SU-DHL-6 (cell line): ENCODE results near the gene PRR14L.

ENCODE experiments used
- H2AFZ ChIP-seq: fragments of 200-600 bp; sonication (generic); 2 replicates; pipeline ENCODE4 v1.6.1; 2014; ENCODE audit warnings: low read depth, mild to moderate bottlenecking, moderate library complexity, mixed read lengths, antibody characterized with exemption, low read length; ENCODE audit not compliant: severe bottlenecking
- H3F3A ChIP-seq: fragments of 200-600 bp; shearing (Covaris generic); 2 replicates; pipeline ENCODE4 v1.6.0; 2016; ENCODE audit warnings: antibody characterized with exemption, mild to moderate bottlenecking; ENCODE audit not compliant: insufficient read depth
- H3K27ac ChIP-seq: fragments of 200-600 bp; sonication (generic); 2 replicates; pipeline ENCODE4 v1.5.1; 2016; ENCODE audit warnings: low read depth, mild to moderate bottlenecking, low read length, moderate library complexity, mixed read lengths
- H3K27me3 ChIP-seq: fragments of 200-600 bp; sonication (generic), shearing (Covaris generic); 2 replicates; pipeline ENCODE4 v1.6.0; 2014; ENCODE audit warnings: mild to moderate bottlenecking, low read length
- H3K36me3 ChIP-seq: fragments of 200-600 bp; sonication (generic); 2 replicates; pipeline ENCODE4 v1.6.1; 2014; ENCODE audit warnings: mild to moderate bottlenecking, low read length, mixed read lengths
- H3K4me2 ChIP-seq: fragments of 300-600, 200-600 bp; shearing (Covaris generic), sonication (generic); 2 replicates; pipeline ENCODE4 v1.6.0; 2014; ENCODE audit warnings: low read length, low read depth, mild to moderate bottlenecking; ENCODE audit not compliant: poor library complexity, severe bottlenecking
- H3K4me3 ChIP-seq: fragments of 200-600 bp; sonication (generic); 2 replicates; pipeline ENCODE4 v1.5.1; 2014; ENCODE audit warnings: antibody characterized with exemption, low read length, mild to moderate bottlenecking, mixed read lengths; ENCODE audit not compliant: insufficient read depth, poor library complexity, severe bottlenecking
- H3K79me2 ChIP-seq: fragments of 200-600 bp; sonication (generic); 2 replicates; pipeline ENCODE4 v1.6.1; 2014; ENCODE audit warnings: mild to moderate bottlenecking, low read length, moderate library complexity; ENCODE audit not compliant: insufficient read depth
- H3K9ac ChIP-seq: fragments of 200-600 bp; sonication (generic); 2 replicates; pipeline ENCODE4 v1.7.0; 2014; ENCODE audit warnings: mild to moderate bottlenecking, low read length
- H3K9me2 ChIP-seq: fragments of 200-600 bp; sonication (generic); replicated peaks from 2 replicates; pipeline ENCODE4 v1.6.1; 2014; ENCODE audit warnings: low read length; ENCODE audit not compliant: insufficient read depth
- H3K9me3 ChIP-seq: fragments of 200-600 bp; sonication (generic); 2 replicates; pipeline ENCODE4 v1.6.1; 2014; ENCODE audit warnings: low read length, mixed read lengths; ENCODE audit not compliant: insufficient read depth
- H4K20me1 ChIP-seq: fragments of 200-600 bp; sonication (generic); 2 replicates; pipeline ENCODE4 v1.6.1; 2014; ENCODE audit warnings: low read depth, mild to moderate bottlenecking, antibody characterized with exemption, low read length, moderate library complexity, mixed read lengths
- EZH2phosphoT487 ChIP-seq: fragments of 200-600 bp; sonication (generic), shearing (Covaris generic); conservative IDR thresholded peaks from 2 replicates; pipeline ENCODE4 v1.6.1; 2018; ENCODE audit warnings: mild to moderate bottlenecking, antibody characterized with exemption, low read length, moderate library complexity, mixed read lengths
- TF ChIP-seq, protein P1 (sequence below): fragments of 200-600 bp; sonication (generic); IDR thresholded peaks from one replicate; pipeline ENCODE4 v1.5.1; 2017; ENCODE audit warnings: antibody characterized with exemption, mild to moderate bottlenecking, low read length, moderate library complexity; ENCODE audit not compliant: insufficient read depth, poor library complexity, severe bottlenecking

Gene PRR14L

DNA sequence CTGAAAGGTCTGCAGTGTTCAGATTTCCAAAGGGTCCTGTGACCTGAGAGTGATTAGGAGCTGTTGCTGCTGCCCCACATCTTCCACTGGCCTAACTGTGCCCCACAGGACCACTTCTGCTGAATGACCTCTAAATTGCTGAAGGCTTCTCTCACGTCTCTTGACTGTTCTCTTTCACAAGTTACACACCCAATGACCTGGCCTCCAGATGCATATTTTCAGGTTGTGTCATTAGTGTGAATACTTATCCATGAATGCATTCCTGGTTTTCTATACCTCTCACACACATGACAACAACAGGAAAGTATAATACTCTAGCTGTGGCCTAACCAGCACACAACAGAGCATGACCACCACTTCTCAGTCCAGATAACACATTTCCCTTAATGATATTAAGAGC is 15.4 kb downstream of the PRR14L start:
- no peaks in the 10 kb centered on the region for H3K27me3 ChIP-seq
- H3K27ac ChIP-seq: no peak overlapping the region
- no peaks in the 10 kb centered on the region for H3K9me3 ChIP-seq
- no peak overlapping the region for H2AFZ ChIP-seq
- no peak for TF ChIP-seq EZH2phosphoT487
- TF ChIP-seq, protein P1, sequence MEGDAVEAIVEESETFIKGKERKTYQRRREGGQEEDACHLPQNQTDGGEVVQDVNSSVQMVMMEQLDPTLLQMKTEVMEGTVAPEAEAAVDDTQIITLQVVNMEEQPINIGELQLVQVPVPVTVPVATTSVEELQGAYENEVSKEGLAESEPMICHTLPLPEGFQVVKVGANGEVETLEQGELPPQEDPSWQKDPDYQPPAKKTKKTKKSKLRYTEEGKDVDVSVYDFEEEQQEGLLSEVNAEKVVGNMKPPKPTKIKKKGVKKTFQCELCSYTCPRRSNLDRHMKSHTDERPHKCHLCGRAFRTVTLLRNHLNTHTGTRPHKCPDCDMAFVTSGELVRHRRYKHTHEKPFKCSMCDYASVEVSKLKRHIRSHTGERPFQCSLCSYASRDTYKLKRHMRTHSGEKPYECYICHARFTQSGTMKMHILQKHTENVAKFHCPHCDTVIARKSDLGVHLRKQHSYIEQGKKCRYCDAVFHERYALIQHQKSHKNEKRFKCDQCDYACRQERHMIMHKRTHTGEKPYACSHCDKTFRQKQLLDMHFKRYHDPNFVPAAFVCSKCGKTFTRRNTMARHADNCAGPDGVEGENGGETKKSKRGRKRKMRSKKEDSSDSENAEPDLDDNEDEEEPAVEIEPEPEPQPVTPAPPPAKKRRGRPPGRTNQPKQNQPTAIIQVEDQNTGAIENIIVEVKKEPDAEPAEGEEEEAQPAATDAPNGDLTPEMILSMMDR: no peak
- H3K9ac ChIP-seq: no peak overlapping the region
- no peak overlapping the region for H3K4me3 ChIP-seq
- H3K4me2 ChIP-seq: no peak overlapping the region
- no peaks in the 10 kb centered on the region for H3K9me2 ChIP-seq
- H3F3A ChIP-seq: peaks cover 5% of the 10 kb centered on the region; the same call in 1 of the 2 replicates
- H3K79me2 ChIP-seq: peaks cover 86% of the 10 kb centered on the region
- 0 out of 2 replicates have a peak, but pooled peaks cover 5% of the 10 kb centered on the region for H3K36me3 ChIP-seq
- peaks cover 3% of the 10 kb centered on the region; the same call in 1 of the 2 replicates for H4K20me1 ChIP-seq

DNA sequence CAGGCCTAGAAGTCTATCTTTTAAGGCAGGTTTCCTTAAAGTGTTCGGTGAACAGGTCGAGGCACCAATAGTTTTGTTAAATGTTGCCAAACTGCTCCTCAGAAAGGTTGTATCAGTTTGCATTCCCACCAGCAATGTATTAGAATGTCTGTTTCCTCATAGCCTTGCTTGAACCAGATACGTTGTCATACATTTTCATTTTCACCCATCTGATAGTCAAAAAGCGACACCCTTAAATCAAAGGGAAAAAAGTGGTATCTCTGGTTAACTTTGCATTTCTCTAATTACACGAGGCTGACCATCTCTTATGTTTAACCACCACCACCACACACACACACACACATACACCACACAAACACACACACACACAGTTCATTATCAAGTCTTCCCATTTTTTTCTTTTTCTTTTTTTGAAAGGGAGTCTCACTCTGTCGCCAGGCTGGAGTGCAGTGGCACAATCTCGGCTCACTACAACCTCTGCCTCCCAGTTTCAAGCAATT is 16.3 kb downstream of the PRR14L start:
- no peaks in the 10 kb centered on the region for H3K9me2 ChIP-seq
- no peak for TF ChIP-seq EZH2phosphoT487
- TF ChIP-seq, protein P1: no peak
- peaks cover 5% of the 10 kb centered on the region; the same call in 1 of the 2 replicates for H3F3A ChIP-seq
- no peak overlapping the region for H3K27ac ChIP-seq
- no peak overlapping the region for H3K4me2 ChIP-seq
- no peak overlapping the region for H3K4me3 ChIP-seq
- H3K27me3 ChIP-seq: no peaks in the 10 kb centered on the region
- peaks cover 3% of the 10 kb centered on the region; the same call in 1 of the 2 replicates for H4K20me1 ChIP-seq
- H3K36me3 ChIP-seq: 0 out of 2 replicates have a peak, but pooled peaks cover 5% of the 10 kb centered on the region
- H2AFZ ChIP-seq: no peak overlapping the region
- H3K9ac ChIP-seq: no peak overlapping the region
- H3K9me3 ChIP-seq: no peaks in the 10 kb centered on the region
- peaks cover 88% of the 10 kb centered on the region for H3K79me2 ChIP-seq

DNA sequence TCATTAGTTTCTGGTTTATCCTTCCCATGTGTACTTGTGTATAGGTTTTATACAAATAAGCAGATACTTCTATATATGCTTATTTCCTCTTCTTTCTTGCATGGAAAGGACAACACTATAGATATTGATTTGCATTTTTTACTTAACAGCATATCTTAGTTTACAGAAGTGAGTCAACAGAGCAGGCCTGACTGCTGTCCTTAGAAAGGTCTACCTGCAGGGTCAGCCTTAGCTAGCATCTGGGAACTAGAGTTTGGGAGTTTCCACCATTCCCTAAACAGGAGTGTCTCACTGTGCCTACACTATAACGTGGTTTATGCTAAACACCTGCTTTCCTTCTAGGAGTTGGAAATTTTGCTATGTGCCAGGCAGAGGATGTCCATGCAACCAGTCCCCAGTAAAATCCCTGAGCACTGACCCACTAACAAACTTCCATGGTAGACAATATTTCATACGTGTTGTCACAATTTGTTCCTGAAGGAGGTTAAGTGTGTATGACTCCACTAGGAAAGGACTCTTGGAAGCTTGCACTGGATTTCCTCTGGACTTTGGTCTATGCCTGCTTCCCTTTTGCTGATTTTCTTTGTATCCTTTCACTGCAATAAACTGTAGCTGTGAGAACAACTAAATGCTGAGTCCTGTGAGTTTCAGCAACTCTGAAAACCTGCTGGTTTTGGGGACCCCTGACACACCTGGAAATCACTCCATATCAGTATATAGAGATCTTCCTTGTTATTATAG is 17.7 kb downstream of the PRR14L start:
- Histone ChIP-seq H3K79me2 (peaks cover 80% of the 10 kb centered on the region), H3K4me2 (no peak overlapping the region), H4K20me1 (peaks cover 3% of the 10 kb centered on the region; the same call in 1 of the 2 replicates), H3K4me3 (no peak overlapping the region), H3K36me3 (0 out of 2 replicates have a peak, but pooled peaks cover 5% of the 10 kb centered on the region), H3K9ac (no peak overlapping the region), H3K27ac (no peak overlapping the region), H2AFZ (no peak overlapping the region), H3K9me2 (no peaks in the 10 kb centered on the region), H3F3A (peaks cover 5% of the 10 kb centered on the region; the same call in 1 of the 2 replicates), H3K27me3 (no peaks in the 10 kb centered on the region), H3K9me3 (no peaks in the 10 kb centered on the region)
- no peak for TF ChIP-seq EZH2phosphoT487
- TF ChIP-seq, protein P1: no peak
